Stimulated activated CD8-positive, alpha-beta memory T cell treated with anti-CD3 and anti-CD28 coated beads, Interleukin-7, amount 100 ng/mL, for 1 hour (primary cell): Measurements from ENCODE around the gene GXYLT2.
A peak's percentile ranks its signal among the peaks of the same experiment; 100 is the strongest.
"Not testable (repeated sequence)": the region's sequence is repeated elsewhere in the genome, so short reads cannot be mapped to it uniquely, and the experiment has no call there.

Experiments
- DNase-seq, 2 donors: peaks; one replicate each; pipeline ENCODE4 v3.0.0-alpha.2; 2020; ENCODE audit warnings: low read depth in 2 of 2

The GXYLT2 gene

DNA sequence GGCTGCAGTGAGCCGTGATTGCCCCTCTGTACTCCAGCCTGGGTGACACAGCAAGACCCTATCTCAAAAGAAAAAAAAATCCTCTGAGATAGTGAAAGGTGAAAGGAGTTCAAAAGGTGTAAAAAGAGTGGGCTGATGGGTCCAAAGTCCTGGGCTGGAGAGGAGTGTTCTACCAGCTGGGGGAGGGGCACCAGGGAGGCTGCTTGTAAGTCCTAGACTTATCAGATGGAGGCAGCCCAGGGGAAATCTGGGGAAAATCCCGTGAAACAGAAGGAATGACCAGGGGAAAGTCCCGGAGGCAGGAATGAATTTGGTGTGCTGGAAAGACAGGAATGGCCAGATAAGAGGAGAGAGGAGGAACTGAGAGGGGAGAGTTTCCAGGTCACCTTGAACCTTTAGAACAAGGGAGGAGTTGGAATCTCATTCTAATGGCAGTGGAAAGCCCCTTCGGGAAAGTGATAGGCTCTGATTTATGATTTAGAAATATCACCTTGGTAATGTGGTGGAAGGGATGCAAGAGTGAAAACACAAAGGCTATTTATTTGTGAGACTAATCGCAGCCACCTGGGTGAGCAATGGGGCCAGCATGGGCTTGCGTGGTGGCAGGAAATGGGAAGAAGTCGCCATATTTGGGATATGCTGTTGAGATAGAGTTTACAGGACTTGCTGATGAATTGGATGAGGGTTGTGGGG is 85.3 kb downstream of the GXYLT2 start:
- no peak for DNase-seq

DNA sequence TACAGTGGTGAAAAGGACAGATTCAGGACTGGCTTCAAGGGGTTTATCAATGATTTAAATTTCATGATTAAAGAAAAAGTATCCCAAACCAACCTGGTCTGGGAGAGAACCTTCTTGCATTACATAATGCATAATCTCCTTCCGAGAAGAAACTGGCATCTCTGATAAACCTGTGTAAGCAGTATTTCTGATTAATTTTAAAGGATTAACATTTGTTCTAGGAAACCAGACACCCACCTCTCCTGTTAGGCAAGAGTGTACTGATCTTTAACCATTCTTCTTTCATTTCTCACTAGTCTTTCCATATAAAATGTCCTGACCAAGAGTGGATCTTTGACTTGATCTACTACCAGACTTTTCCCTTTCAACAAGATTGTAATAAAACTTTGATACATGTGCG is 85.9 kb downstream of the GXYLT2 start:
- no peak for DNase-seq

DNA sequence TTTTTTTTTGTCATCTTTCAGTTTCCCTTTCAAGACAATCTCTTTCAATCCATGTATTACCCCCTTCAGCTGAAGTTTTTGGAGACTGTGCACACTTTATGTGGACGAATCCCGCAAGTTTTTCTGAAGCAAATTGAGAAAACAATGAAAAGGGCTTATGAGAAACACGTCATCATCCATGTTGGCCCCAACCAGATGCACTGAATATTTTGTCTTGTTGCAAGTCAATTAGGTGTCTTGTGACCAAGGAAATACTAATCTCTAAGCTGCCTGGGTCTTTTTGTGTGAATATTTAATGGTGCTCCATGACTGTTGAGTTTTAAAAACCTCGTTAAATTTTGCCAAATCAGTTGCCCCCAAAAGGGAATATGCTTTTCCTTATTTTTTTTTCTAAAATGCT is 87.1 kb downstream of the GXYLT2 start:
- DNase-seq: no peak

DNA sequence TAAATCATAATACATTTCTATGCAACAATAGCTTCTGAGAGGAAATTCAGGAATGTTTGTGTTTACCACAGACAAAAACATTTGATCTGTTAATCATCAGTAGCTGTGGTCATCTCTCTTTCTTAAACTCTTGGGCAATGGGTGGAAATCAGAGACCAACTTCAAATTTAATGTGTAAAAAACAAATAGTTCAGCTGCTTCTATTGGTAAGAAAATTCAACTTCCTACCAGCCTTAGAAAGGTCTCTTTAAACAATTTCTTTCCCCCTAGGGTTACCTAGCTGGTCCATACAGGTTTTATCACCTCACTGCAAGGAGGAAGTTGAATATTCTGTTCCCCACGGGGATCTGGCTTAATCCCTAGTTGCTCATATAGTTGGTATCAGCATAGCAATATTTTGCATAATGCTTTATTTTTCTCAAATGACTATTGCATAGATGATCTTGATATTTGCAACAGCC is 88.5 kb downstream of the GXYLT2 start:
- no peak for DNase-seq

DNA sequence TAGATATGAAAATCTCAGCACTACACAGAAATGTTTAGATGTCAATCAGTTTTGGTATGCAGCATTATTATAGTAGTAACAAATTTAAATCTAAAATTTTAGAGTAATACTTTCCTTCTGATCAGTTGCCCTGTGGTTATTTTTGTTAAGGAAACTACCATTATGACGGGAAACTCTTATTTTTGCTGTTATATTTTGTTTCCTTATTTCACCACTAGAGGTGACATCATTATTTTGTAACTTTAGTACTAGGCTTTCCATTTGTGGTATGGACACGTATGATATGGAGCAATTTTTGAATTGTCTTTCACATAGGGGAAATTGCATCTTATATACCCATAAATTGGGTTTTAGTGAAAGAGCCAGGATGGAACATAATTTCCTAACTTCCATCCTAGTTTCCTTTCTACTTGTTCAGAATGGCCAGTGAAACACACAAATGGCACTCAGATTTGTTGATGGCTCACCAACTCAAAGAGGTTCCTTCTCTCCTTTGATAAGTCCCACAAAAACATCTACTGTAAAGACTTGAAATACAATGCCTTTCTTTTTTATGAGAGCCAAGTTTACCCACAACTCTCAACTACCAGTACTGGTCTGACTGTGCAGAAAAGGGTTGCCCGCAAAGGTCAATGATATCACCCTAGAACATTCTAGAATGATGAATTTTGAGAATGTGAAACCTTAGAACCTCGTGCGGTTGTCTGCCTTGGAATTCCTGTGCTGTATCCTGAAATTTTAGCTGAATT is 89.4 kb downstream of the GXYLT2 start:
- no peak for DNase-seq

DNA sequence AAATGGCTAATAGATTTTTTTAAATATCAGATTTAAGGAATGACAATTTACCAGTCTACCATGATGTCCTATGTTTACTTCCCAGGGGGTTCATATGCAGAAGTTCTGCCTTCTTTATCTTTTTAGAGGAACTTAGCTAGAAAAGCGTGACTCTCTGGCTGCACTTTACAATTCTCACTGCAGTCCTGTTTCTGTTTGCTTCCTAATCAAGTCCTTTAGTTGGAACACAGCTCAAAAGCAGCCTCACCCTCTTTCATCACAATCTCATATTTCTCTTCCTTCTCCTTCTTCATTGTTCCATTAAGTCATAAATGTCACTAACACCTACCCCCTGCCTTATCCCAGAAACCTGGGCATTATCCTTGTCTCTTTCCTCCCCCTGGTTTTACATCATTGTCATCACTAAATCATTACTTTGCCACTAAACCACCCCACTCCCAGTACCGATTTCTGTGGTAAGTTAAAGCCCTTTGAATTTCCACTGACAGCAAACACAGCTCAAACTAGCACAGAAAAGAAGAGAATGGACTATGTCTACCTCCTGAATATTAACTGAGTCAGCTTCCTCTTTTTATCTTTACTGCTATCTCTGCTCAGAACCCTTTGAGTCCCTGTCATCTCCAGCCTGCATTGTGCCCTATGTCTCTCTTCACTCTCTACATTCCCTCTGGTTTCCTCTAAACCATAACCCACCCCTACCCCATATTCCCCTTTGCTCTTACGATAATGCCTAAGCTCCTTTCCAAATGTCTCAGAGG is 94.9 kb downstream of the GXYLT2 start:
- no peak for DNase-seq

DNA sequence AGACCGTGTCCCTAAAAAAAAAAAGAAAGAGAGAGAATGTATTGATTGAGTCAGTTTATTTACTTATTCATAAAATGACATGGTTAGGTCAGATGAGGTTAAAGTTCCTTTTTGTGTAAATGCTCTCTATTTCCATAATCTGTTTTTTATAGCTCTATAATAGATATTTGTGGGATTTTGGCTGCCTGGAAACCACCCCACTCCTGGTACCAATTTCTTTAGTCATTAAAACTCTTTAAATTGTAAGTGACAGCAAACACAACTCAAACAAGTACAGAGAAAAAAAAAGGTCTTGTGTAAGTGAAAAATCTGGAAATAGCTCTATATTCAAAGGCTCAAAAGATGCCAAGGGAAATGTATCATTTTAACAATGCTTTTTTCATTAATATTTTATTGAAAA is 97.7 kb downstream of the GXYLT2 start:
- DNase-seq: no peak

DNA sequence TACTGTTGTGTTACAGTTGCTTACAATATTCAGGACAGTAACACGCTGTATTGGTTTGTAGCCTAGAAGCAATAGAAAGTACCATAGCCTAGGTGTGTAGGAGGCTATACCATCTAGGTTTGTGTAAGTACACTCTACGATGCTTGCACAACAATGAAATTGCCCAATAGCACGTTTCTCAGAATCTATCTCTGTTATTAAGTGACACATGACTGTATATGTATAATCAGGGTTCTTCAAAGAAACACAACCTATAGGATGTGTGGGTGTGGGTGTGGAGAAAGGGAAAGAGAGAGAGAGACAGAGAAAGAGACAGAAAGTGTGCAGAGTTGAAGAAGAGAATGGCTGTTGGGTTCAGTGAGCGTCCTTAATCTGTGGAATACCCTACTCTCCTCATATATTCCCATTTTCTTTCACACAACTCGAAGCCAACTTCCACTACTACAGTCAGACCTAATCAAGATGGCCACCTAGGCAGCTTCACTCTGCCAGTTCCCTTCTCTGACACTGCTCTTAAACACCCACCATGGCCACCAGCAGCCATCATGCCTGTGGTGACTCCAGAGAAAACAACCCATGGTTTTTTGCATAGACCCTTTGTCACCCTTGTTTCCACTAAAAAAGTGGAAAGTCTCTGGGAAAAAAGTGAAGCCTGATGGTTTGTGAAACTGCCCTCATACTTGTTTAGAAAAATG is 103.0 kb downstream of the GXYLT2 start:
- no peak for DNase-seq

DNA sequence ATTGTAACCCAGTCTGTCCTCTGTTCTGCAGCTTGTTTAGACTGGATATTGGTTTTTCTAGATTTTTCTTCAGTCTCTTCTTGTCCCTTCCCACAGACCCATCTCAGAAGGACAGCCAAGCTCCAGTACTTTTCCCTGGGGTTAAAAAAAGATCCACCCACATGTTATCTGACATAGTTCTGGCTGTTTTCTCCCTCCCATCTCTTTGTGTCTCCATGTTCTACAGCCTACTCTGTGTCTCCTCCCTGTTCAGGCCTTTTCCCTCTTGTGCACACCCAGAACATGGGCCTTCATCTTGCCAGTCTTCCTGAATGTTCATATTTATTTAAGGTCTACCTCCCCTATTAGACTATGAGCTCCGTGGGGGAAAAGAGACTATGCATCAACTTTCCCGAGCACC is 103.7 kb downstream of the GXYLT2 start:
- DNase-seq: no peak

DNA sequence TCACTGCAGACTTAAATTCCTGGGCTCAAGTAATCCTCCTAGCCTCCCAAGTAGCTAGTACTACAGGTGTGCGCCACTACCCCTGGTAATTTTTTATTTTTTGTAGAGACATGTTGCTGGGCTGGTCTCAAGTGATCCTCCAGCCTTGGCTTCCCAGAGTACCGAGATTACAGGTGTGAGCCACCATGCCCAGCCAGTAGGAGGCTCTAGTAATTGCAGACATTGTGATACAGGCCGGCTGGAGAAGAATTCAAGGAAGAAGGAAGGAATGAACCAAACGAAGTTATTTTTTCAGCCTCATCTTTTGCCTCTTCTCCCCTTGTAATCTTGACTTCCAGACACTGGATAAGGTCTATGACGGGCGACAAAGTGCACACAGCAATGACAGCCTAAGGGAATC is 105.5 kb downstream of the GXYLT2 start:
- no peak for DNase-seq

DNA sequence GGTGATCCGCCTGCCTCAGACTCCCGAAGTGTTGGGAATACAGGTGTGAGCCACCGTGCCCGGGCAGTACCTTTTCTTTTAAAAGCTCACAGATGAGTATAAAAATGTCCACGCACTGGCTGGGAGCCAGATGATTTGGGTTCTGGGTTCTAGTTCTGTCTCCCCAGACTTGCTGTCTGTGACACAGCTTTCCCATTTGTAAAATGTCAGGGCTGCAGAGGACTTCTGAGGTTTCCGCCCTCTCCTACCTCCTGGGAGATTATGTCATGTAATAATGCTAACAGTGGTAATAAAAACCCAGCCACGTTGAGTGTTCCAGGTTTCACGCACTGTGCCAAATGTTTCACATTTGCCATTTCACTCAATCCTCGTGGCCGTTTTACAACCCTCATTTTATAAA is 107.5 kb downstream of the GXYLT2 start:
- DNase-seq: no peak

DNA sequence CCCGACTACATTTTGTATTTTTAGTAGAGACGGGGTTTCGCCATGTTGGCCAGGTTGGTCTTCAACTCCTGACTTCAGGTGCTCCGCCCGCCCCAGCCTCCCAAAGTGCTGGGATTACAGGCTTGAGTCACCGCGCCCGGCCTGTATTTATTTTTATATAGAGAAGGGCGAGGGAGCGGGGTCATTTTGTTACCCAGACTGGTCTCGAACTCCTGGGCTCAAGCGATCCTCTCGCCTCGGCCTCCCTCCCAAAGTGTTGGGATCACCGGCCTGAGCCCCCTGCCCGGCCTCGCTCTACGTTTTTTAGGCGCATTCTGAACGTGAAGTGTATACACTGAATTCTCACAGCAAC is 108.3 kb downstream of the GXYLT2 start:
- DNase-seq: peak in 1 of 2 donors; percentile 1

DNA sequence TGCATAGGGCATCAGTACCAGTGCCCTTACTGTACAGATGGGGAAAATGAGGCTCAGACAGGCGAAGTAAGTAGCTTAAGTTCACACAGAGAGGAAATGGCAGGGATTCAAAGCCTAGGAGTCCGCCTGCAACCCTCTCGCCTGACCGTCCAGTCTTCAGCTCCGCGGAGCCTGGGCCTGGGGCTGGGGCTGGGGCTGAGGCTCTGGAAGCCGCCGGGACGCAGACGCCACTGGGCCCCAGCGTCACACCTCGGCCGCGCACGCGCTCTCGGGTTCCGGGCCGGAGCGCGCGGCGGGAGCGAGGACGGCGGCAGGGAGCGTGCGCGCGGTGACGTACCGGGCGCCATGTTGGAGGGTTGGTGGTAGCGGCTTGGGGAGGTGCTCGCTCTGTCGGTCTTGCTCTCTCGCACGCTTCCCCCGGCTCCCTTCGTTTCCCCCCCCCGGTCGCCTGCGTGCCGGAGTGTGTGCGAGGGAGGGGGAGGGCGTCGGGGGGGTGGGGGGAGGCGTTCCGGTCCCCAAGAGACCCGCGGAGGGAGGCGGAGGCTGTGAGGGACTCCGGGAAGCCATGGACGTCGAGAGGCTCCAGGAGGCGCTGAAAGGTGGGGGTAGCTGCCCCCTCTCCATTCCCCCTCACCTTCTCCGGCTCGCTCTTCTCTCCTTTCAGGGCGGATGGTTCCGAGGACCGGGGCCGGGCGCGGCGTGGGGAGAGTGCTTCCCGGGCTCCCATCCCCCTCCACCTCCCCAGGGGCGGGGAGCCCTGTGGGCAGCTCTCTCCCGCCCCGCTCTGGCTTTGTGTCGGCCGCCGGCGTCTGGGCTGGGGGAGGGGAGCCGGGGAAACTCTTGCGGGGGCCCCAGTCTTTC is 108.9 kb downstream of the GXYLT2 start, which contains the start of gene PPP4R2:
Gene PPP4R2 (plus strand): TSS at position 339 of the 861 bp plus-strand sequence. CDS start 227 bp downstream, at position 566.
- DNase-seq: peak; percentile 78 to 84

DNA sequence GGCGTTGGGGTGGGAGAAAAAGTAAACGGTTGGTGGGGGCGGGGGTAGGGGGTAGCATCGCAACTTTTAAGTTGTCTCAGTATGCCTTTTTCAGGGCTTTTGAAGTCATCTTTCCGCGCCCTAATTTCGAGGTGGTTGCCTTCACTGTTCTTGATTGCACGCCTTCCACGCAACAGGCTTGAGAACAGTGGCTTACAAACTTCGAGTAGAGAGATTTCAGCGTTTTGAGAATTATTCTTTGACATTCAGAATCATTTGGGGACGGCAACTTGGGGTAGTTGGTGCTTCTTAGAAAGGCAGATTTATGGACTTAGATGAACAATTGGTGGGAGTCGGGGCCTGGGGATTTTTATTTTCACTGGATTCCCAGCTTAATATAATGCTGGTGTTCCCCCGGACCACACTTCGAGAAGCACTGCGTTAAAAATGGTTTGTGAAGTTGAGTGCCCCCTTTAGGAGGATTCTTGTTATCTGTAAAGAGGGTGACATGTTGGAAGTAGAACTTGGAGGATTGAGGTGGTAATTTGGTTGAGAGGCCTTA is 109.6 kb downstream of the GXYLT2 start:
- peak; percentile 8 to 9 for DNase-seq

DNA sequence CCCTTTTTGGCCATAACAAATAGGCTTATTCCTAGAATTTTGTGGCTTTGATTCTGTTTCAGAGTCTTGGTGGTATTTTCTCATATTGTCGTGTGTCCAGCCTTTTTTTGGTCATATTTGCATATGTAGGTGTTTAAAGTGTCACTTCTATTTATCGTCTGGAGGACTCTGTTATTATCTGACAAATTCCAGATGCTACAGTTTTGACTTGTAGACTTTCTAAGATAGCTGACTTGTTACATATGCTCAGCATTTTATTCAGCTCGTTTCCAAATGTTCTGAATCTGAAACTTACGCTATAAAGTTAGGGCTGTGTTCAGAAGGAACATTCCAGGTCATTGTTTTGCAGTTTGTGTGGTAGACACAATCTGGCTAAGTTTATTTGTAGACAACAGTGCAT is 110.6 kb downstream of the GXYLT2 start:
- DNase-seq: no peak

DNA sequence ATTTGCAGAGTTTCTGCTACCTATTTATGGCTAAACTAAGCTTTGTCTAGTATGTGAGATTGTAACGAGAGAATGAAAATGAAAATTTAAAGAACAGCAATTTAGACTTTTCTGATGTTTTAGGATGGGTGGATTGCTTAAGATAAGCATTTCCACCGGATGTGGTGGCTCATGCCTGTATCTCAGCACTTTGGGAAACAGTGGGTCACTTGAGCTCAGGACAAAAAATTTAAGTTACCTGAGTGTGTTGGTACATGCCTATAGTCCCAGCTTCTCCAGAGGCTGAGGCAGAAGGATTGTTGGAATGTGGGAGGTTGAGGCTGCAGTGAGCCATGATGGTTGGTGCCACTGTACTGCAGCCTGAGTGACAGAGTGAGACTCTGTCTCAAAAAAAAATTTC is 112.1 kb downstream of the GXYLT2 start:
- no peak for DNase-seq

DNA sequence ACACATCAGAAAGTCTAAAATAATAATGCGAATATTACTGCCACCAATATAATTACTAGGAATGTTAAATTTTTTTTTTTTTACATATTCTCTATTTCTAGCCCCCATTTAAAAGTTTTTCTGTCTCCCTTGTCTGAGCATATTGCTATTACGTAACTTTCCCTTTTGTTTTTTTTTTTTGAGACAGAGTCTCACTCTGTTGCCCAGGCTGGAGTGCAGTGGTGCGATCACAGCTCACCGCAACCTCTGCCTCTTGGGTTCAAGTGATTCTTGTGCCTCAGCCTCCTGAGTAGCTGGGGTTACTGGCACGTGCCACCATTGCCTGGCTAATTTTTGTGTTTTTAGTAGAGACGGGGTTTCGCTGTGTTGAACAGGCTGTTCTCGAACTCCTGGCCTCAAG is 115.2 kb downstream of the GXYLT2 start:
- not testable (repeated sequence) for DNase-seq

DNA sequence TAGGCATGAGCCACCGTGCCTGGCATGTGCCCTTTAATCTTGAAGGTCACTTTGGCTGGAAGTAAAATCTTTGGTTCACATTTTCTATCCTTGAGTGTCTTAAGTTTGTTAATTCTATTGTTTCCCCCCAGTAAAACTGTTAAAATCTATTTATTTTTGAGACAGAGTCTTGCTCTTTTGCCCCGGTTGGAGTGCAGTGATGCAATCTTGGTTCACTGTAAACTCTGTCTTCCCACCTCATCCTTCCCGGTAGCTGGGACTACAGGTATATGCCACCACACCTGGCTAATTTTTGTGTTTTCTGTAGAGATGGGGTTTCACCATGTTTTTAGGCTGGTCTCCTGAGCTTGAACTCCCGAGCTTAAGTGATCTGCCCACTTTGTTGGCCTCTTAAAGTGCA is 116.5 kb downstream of the GXYLT2 start:
- no peak for DNase-seq

DNA sequence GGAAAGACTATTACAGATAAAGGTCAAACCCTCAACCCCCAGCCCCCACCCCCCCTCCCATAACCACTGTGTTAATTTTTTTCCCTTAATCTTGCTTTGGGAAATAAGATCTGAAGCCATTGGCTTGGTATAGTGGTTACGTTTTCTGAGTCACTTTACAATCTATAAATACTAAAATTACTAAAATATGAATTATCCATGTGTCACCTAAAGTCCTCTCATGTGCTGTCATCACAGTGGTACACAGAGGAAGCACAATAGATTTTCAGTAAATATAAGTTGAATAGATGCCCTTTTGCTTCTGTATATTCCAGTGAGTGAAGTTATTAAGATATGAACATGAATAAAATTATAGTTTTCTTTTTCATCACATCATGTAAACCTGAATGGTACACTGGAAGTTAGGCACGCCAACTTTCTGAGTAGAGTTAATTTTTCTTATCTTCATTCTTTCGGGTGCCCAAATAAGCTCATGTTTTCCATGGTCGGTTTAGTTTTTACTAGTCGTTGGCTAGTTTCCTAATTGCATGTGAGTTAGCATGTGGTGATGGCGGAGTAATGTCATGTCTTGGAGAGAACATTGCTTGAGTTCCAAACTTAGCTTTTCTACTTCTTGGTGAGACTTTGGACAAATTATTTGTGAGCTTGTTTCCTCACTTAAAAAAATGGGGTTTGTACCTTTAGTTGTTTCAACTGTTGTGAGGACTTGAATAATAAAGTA is 120.3 kb downstream of the GXYLT2 start:
- DNase-seq: no peak

DNA sequence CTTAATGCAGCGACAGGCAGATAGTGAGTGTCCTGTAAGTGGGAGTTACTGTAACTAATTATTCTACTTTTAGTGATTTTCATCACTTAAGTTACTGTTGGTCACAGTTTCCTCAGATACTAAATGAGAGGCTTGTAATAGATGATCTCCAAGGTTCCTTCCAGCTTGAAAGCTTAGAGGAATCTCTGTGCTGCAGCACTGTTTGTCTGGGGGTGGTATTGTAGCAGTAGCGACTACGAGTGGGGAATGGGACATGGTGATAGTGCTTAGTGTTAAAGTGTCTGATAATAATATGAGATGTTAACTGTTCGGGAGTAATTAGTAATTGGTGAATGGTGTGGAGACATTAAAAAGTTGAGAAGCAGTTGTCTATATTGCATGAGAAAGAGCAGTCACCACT is 121.2 kb downstream of the GXYLT2 start:
- no peak for DNase-seq
